Vagina (tissue), 2 donors: ENCODE measurements around the gene MDFIC. TPM values are rescaled to one million over a fixed set of nuclear protein-coding genes. Genes with fewer than 3 reads are reported as not detected.
A peak's percentile ranks its signal among the peaks of the same experiment; 100 is the strongest.

Source experiments
- DNase-seq, 2 donors: peaks; one replicate each; pipeline ENCODE4 v3.0.0-alpha.2; 2017; ENCODE audit errors: extremely low spot score in 2 of 2
- H3K27ac ChIP-seq: fragments of 200-600 bp; sonication (generic); one replicate; pipeline ENCODE4 v1.5.1; 2019
- H3K27me3 ChIP-seq: fragments of 200-600 bp; sonication (generic); one replicate; pipeline ENCODE4 v1.5.1; 2019
- H3K36me3 ChIP-seq, 2 donors: fragments of 200-600 bp; sonication (generic); one replicate each; pipeline ENCODE4 v1.5.1; 2017 to 2019
- H3K4me1 ChIP-seq: fragments of 200-600 bp; sonication (generic); one replicate; pipeline ENCODE4 v1.5.1; 2019
- H3K4me3 ChIP-seq, 2 donors: fragments of 200-600 bp; sonication (generic); 1 replicate in 1 of 2; 2 replicates in 1 of 2; pipeline ENCODE4 v1.5.1; 2016 to 2019
- H3K9me3 ChIP-seq: fragments of 200-600 bp; sonication (generic); one replicate; pipeline ENCODE4 v1.5.1; 2019
- POLR2A ChIP-seq, 2 donors: fragments of 450-650 bp; IDR thresholded peaks; one replicate each; pipeline ENCODE4 v1.6.1; 2017; ENCODE audit warnings: antibody characterized with exemption in 2 of 2, mild to moderate bottlenecking in 2 of 2, moderate library complexity in 2 of 2
- POLR2AphosphoS5 ChIP-seq, 2 donors: sonication (generic); formaldehyde crosslinking; IDR thresholded peaks; one replicate each; pipeline ENCODE4 v1.9.0; 2017; ENCODE audit warnings: antibody characterized with exemption in 2 of 2, mild to moderate bottlenecking in 2 of 2, low read depth in 1 of 2; ENCODE audit not compliant: insufficient read depth in 1 of 2
- intact Hi-C: fragments of 100-400 bp; cut with DNase I; formaldehyde crosslinking; loops from one replicate; pipeline ENCODE4 v1.15.1; 2023
- total RNA-seq: library from RNA; depleted of rRNA; stranded (reverse); fragments of >200 nt; gene quantifications from one replicate; pipeline ENCODE4 v1.2.3, GENCODE V29; 2016
- TF ChIP-seq, protein P1 (sequence below), 3 experiments: fragments of 450-650 bp in 2 of 3; fragments of 200-600 bp in 1 of 3; sonication (generic) in 1 of 3; IDR thresholded peaks; one replicate each; pipeline ENCODE4 v1.5.1; 2017 to 2019; ENCODE audit warnings: antibody characterized with exemption in 3 of 3, mild to moderate bottlenecking in 2 of 3, moderate library complexity in 2 of 3

MDFIC gene, protein sequence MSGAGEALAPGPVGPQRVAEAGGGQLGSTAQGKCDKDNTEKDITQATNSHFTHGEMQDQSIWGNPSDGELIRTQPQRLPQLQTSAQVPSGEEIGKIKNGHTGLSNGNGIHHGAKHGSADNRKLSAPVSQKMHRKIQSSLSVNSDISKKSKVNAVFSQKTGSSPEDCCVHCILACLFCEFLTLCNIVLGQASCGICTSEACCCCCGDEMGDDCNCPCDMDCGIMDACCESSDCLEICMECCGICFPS
- total RNA-seq = 27.7 TPM

DNA sequence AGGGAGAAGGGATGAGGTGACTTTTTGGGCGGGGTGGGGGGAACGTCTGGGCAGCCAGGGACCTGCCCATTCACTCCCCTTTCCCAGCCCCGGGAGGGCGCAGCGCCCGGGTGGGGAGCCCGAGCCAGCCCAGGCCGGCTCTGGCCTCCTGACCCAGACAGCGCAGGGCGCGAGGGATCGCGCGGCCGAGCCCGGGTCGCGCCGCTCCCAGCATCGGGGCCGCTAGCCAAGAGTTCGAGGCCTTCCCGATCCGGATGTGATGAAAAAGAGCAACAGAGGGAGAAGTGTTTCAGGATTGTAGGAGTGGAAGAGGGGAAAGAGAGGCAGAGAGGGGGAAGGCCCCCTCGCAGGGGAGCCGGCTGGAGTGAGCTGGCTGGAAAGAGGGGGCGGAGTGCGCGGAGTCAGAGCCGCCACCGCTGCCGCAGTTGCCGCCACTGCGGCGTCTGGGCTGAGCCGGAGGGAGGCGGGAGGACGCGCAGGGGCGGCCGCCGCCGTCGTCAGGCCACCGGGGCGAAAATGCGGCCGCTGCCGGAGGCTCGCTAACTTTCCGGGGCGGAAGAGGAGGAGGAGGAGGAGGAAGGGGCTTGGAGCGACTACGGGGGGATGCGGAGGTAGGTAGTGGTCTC lies at the start of gene MDFIC:
MDFIC (plus strand) TSS at position 69 of the 626 bp plus-strand sequence. CDS start 940 bp downstream, outside the sequence.
- H3K4me3 ChIP-seq = peak within 1 kb of the TSS; percentile 58 to 90
- peaks cover 24% of the 10 kb centered on the region for H3K4me1 ChIP-seq
- intact Hi-C loops = loop anchor here (10.0 kb wide), 1 partner anchor 837 kb away; no protein-coding TSS in a partner anchor
- TF ChIP-seq POLR2A (IDR thresholded peaks at IDR 0.05) (no peak), POLR2AphosphoS5 (IDR thresholded peaks at IDR 0.05; ENCODE audit: insufficient read depth in 1 of 2, low read depth in 1 of 2) (peak in 1 of 2 donors; percentile 63)
- TF ChIP-seq, protein P1, sequence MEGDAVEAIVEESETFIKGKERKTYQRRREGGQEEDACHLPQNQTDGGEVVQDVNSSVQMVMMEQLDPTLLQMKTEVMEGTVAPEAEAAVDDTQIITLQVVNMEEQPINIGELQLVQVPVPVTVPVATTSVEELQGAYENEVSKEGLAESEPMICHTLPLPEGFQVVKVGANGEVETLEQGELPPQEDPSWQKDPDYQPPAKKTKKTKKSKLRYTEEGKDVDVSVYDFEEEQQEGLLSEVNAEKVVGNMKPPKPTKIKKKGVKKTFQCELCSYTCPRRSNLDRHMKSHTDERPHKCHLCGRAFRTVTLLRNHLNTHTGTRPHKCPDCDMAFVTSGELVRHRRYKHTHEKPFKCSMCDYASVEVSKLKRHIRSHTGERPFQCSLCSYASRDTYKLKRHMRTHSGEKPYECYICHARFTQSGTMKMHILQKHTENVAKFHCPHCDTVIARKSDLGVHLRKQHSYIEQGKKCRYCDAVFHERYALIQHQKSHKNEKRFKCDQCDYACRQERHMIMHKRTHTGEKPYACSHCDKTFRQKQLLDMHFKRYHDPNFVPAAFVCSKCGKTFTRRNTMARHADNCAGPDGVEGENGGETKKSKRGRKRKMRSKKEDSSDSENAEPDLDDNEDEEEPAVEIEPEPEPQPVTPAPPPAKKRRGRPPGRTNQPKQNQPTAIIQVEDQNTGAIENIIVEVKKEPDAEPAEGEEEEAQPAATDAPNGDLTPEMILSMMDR (IDR thresholded peaks at IDR 0.05) = no peak
- no peaks in the 10 kb centered on the region for H3K9me3 ChIP-seq
- H3K36me3 ChIP-seq = no peaks in the 10 kb centered on the region
- H3K27ac ChIP-seq = peak within 1 kb of the TSS; percentile 92
- no peak for DNase-seq
- no peaks in the 10 kb centered on the region for H3K27me3 ChIP-seq

DNA sequence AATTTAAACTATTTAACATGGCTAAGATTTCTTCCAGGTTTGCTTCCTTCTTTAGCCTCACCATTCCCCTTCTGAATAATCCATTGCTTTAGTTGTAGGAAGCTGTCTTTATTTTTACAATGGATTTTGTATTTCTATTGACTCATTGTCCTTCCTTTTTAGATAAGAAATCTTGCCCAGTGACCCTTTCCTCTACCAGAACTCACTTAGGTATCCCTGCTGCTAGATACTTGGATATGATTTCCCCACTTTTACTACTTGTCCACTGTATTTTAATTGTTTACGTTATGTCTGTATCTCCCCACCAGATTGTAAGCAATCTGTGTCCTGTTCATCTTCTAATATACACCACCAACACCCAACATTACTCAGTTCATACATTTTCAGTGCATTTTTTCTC lies 47.7 kb upstream of the MDFIC start:
- Histone ChIP-seq H3K27ac (no peak overlapping the region), H3K9me3 (no peaks in the 10 kb centered on the region), H3K27me3 (no peaks in the 10 kb centered on the region), H3K4me3 (no peak overlapping the region), H3K36me3 (no peaks in the 10 kb centered on the region), H3K4me1 (no peaks in the 10 kb centered on the region)
- TF ChIP-seq POLR2A (IDR thresholded peaks at IDR 0.05) (no peak), POLR2AphosphoS5 (IDR thresholded peaks at IDR 0.05; ENCODE audit: insufficient read depth in 1 of 2, low read depth in 1 of 2) (no peak)
- TF ChIP-seq, protein P1 (IDR thresholded peaks at IDR 0.05) = no peak
- intact Hi-C loops = no loop called here
- DNase-seq = no peak

DNA sequence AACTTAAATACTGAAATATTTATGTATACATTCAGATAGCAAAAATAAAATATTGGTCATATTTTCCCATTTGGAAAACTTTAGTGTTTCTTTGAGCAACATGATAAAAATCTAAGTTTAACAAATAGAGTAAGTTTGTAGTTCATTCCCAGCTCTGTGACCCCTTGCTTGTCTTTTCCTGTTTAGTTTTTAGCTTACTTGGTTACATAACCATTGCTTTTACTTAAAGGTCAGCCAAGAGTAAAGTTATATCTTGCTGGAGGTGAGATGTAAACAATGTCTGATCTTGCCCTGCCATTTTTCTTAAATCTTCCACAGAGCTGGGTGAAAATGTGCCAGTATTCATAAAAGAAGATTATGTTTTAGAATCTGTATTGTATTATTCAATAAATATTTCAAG lies 46.7 kb upstream of the MDFIC start:
- Histone ChIP-seq H3K9me3 (no peaks in the 10 kb centered on the region), H3K27ac (no peak overlapping the region), H3K27me3 (no peaks in the 10 kb centered on the region), H3K36me3 (no peaks in the 10 kb centered on the region), H3K4me3 (no peak overlapping the region), H3K4me1 (no peaks in the 10 kb centered on the region)
- no peak for DNase-seq
- TF ChIP-seq POLR2A (IDR thresholded peaks at IDR 0.05) = no peak
- no peak for TF ChIP-seq POLR2AphosphoS5 (IDR thresholded peaks at IDR 0.05; ENCODE audit: insufficient read depth in 1 of 2, low read depth in 1 of 2)
- TF ChIP-seq, protein P1 (IDR thresholded peaks at IDR 0.05) = no peak
- intact Hi-C loops = no loop called here

DNA sequence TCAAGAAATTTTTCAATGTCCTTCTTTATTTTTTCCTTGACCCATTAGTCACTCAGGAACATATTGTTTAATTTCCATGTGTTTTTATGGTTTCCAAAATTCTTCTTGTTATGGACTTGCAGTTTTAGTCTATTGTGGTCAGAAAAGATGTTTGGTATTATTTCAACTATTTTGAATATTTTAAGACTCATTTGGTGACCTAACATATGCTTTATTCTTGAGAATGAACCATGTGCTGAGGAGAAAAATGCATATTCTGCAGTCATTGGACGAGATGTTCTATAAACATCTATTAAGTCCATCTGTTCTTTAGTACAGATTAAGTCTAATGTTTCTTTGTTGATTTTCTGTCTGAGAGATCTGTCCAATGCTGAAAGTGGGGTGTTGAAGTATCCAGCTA lies 42.3 kb upstream of the MDFIC start:
- intact Hi-C loops = no loop called here
- TF ChIP-seq POLR2A (IDR thresholded peaks at IDR 0.05) (no peak), POLR2AphosphoS5 (IDR thresholded peaks at IDR 0.05; ENCODE audit: insufficient read depth in 1 of 2, low read depth in 1 of 2) (no peak)
- TF ChIP-seq, protein P1 (IDR thresholded peaks at IDR 0.05) = no peak
- no peak overlapping the region for H3K4me3 ChIP-seq

DNA sequence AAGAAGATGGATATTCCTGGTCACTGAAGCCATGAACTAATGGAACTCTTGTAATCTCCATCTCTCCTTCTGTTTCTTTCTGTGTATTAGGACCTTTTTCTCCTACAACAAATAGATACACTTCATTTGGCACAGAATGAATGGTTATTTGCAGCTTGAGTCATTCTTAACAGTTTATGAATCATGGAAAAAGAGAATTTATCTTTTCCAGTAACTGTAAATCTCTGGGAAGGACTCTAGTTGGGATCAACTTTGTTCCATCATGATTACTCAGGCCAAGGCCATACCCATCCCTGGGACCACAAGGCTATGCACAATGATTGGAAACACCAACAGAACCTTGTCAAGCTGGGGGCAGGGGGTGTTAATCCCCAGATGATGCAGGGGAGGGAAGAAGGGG lies 36.1 kb upstream of the MDFIC start:
- Histone ChIP-seq H3K36me3 (no peaks in the 10 kb centered on the region), H3K4me3 (no peak overlapping the region), H3K27me3 (no peaks in the 10 kb centered on the region), H3K4me1 (no peaks in the 10 kb centered on the region), H3K27ac (no peak overlapping the region), H3K9me3 (no peaks in the 10 kb centered on the region)
- DNase-seq = no peak
- intact Hi-C loops = no loop called here
- TF ChIP-seq POLR2A (IDR thresholded peaks at IDR 0.05) = no peak
- TF ChIP-seq, protein P1 (IDR thresholded peaks at IDR 0.05) = no peak
- no peak for TF ChIP-seq POLR2AphosphoS5 (IDR thresholded peaks at IDR 0.05; ENCODE audit: insufficient read depth in 1 of 2, low read depth in 1 of 2)

More for the DNA sequence above, 42.3 kb upstream of the MDFIC start:
- no peaks in the 10 kb centered on the region for H3K9me3 ChIP-seq
- no peaks in the 10 kb centered on the region for H3K36me3 ChIP-seq
- DNase-seq = no peak
- no peak overlapping the region for H3K27ac ChIP-seq
- H3K27me3 ChIP-seq = no peaks in the 10 kb centered on the region
- no peaks in the 10 kb centered on the region for H3K4me1 ChIP-seq
